Gastroesophageal sphincter (tissue), 4 donors: Measurements from ENCODE around the gene SYK. TPM values are rescaled to one million over a fixed set of nuclear protein-coding genes. Genes with fewer than 3 reads are reported as not detected.

ENCODE experiments used
- ATAC-seq: fragments of 150-250 bp; one replicate; pipeline ENCODE4 v1.9.1; 2016; ENCODE audit warnings: mild to moderate bottlenecking, moderate library complexity
- H3K27ac ChIP-seq, 4 donors: fragments of 200-600 bp; sonication (generic) in 3 of 4; 1 replicate in 3 of 4; 2 replicates in 1 of 4; pipeline ENCODE4 v1.5.1; 2016 to 2019
- H3K27me3 ChIP-seq: fragments of 200-600 bp; sonication (generic); one replicate; pipeline ENCODE4 v1.5.1; 2019
- H3K36me3 ChIP-seq, 2 donors: fragments of 200-600 bp; sonication (generic); one replicate each; pipeline ENCODE4 v1.5.1; 2019; ENCODE audit warnings: control low read depth in 1 of 2
- H3K4me1 ChIP-seq, 3 donors: fragments of 200-600 bp; sonication (generic); 1 replicate in 2 of 3; 2 replicates in 1 of 3; pipeline ENCODE4 v1.5.1; 2016 to 2019; ENCODE audit warnings: control low read depth in 2 of 3
- H3K4me3 ChIP-seq, 2 donors: fragments of 200-600 bp; sonication (generic); one replicate each; pipeline ENCODE4 v1.5.1; 2019; ENCODE audit warnings: mild to moderate bottlenecking in 1 of 2, moderate library complexity in 1 of 2
- H3K9me3 ChIP-seq, 3 donors: fragments of 200-600 bp; sonication (generic); one replicate each; pipeline ENCODE4 v1.5.1; 2017 to 2019; ENCODE audit warnings: control low read depth in 2 of 3
- CTCF ChIP-seq, 4 experiments: fragments of 200-600 bp in 2 of 4; fragments of 450-650 bp in 2 of 4; sonication (generic) in 1 of 4; IDR thresholded peaks; one replicate each; pipeline ENCODE4 v1.5.1; 2017 to 2019; ENCODE audit warnings: antibody characterized with exemption in 4 of 4, mild to moderate bottlenecking in 2 of 4, moderate library complexity in 2 of 4
- EP300 ChIP-seq: sonication (generic); formaldehyde crosslinking; IDR thresholded peaks from one replicate; pipeline ENCODE4 v1.6.1; 2017; ENCODE audit warnings: antibody characterized with exemption, mild to moderate bottlenecking
- POLR2A ChIP-seq, 2 donors: fragments of 450-650 bp; IDR thresholded peaks; one replicate each; pipeline ENCODE4 v1.6.1; 2017; ENCODE audit warnings: antibody characterized with exemption in 2 of 2, mild to moderate bottlenecking in 2 of 2, moderate library complexity in 1 of 2
- POLR2AphosphoS5 ChIP-seq: sonication (generic); formaldehyde crosslinking; IDR thresholded peaks from one replicate; pipeline ENCODE4 v1.6.1; 2017; ENCODE audit warnings: antibody characterized with exemption
- WGBS, 2 donors: methylation state at CpG; one replicate each; pipeline ENCODE4 v1.1.5; 2018; ENCODE audit warnings: low coverage in 1 of 2; 5-methylcytosine and 5-hydroxymethylcytosine counted together
- total RNA-seq, 4 donors: library from RNA; depleted of rRNA; stranded (reverse); fragments of >200 nt; gene quantifications; one replicate each; pipeline ENCODE4 v1.1.0, GENCODE V29; 2016

The SYK gene
- total RNA-seq, 4 donors from 2014 or later: 4.0 to 15.3 (median 10.4) TPM

- TF ChIP-seq EP300 (no peak), POLR2AphosphoS5 (no peak), POLR2A (IDR thresholded peaks at IDR 0.05) (no peak), CTCF (IDR thresholded peaks at IDR 0.05) (no peak)
- H3K4me3 ChIP-seq: no peak overlapping the region
- 74 to 77% methylated on average over 5 of the region's 5 CpGs for WGBS, 2 donors
- no peak overlapping the region for H3K27ac ChIP-seq
- no peaks in the 10 kb centered on the region for H3K4me1 ChIP-seq
- no peaks in the 10 kb centered on the region for H3K27me3 ChIP-seq
- peaks cover 0 to 6% of the 10 kb centered on the region in 2 donors for H3K36me3 ChIP-seq
- no peak for ATAC-seq
- H3K9me3 ChIP-seq: no peaks in the 10 kb centered on the region
Measured at GRCh38 chr9:90841213-90841612, 39.6 kb downstream of the SYK start.

- Histone ChIP-seq H3K36me3 (peaks cover 0 to 6% of the 10 kb centered on the region in 2 donors), H3K27me3 (no peaks in the 10 kb centered on the region), H3K4me3 (no peak overlapping the region), H3K9me3 (no peaks in the 10 kb centered on the region), H3K27ac (no peak overlapping the region), H3K4me1 (no peaks in the 10 kb centered on the region)
- WGBS, 2 donors: 100% methylated on average over 1 of the region's 1 CpG
- ATAC-seq: no peak
- TF ChIP-seq CTCF (IDR thresholded peaks at IDR 0.05): no peak
- TF ChIP-seq EP300: no peak
- no peak for TF ChIP-seq POLR2A (IDR thresholded peaks at IDR 0.05)
- TF ChIP-seq POLR2AphosphoS5: no peak
Measured at GRCh38 chr9:90841615-90842014, 40.0 kb downstream of the SYK start.

- WGBS, 2 donors: 86 to 90% methylated on average over 7 of the region's 7 CpGs
- H3K4me3 ChIP-seq: no peak overlapping the region
- no peaks in the 10 kb centered on the region for H3K9me3 ChIP-seq
- no peaks in the 10 kb centered on the region for H3K27me3 ChIP-seq
- no peak for TF ChIP-seq EP300
- no peak for TF ChIP-seq POLR2AphosphoS5
- no peak for TF ChIP-seq POLR2A (IDR thresholded peaks at IDR 0.05)
- no peak for TF ChIP-seq CTCF (IDR thresholded peaks at IDR 0.05)
- ATAC-seq: no peak
- no peaks in the 10 kb centered on the region for H3K4me1 ChIP-seq
- no peak overlapping the region for H3K27ac ChIP-seq
- H3K36me3 ChIP-seq: peaks cover 0 to 6% of the 10 kb centered on the region in 2 donors
Measured at GRCh38 chr9:90842176-90842777, 40.7 kb downstream of the SYK start.

GRCh38 chr9:90842996-90843395 is 41.4 kb downstream of the SYK start:
- Histone ChIP-seq H3K9me3 (no peaks in the 10 kb centered on the region), H3K36me3 (peaks cover 0 to 6% of the 10 kb centered on the region in 2 donors), H3K4me1 (no peaks in the 10 kb centered on the region), H3K4me3 (no peak overlapping the region), H3K27me3 (no peaks in the 10 kb centered on the region), H3K27ac (no peak overlapping the region)
- no peak for ATAC-seq
- TF ChIP-seq EP300 (no peak), POLR2AphosphoS5 (no peak), CTCF (IDR thresholded peaks at IDR 0.05) (no peak), POLR2A (IDR thresholded peaks at IDR 0.05) (no peak)
- WGBS, 2 donors: 67 to 88% methylated on average over 1 to 7 of the region's 14 CpGs

DNA sequence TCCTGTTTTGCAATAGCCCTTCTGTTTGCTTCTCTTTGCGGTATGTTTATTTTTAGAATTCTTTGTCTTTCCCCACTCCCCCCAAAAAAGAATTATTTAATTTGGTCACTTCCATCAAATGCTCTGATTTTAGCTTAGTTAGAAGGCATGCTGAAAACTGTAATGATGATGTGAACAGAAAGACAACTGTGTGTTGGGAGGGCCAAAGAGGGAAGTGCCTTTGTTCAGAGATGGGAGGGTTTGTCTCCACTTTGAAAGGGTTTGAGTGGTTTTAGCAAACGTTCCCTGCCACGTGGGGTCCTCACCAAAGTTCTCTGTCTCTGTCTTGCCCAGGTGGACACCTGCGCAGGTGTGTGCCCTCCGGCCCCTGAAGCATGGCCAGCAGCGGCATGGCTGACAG is 41.9 kb downstream of the SYK start:
- peaks cover 0 to 8% of the 10 kb centered on the region in 2 donors for H3K36me3 ChIP-seq
- no peak overlapping the region for H3K4me3 ChIP-seq
- no peaks in the 10 kb centered on the region for H3K4me1 ChIP-seq
- H3K27me3 ChIP-seq: no peaks in the 10 kb centered on the region
- ATAC-seq: no peak
- TF ChIP-seq POLR2AphosphoS5: no peak
- TF ChIP-seq POLR2A (IDR thresholded peaks at IDR 0.05): no peak
- no peak for TF ChIP-seq EP300
- TF ChIP-seq CTCF (IDR thresholded peaks at IDR 0.05): no peak
- H3K27ac ChIP-seq: no peak overlapping the region
- no peaks in the 10 kb centered on the region for H3K9me3 ChIP-seq
- 53% methylated on average over 3 of the region's 6 CpGs; no CpG with 5 or more reads in 1 of the 2 donors for WGBS, 2 donors
